Liver (tissue), 9 donors: ENCODE results near the gene TNFRSF21. TPM values are rescaled to one million over a fixed set of nuclear protein-coding genes. Genes with fewer than 3 reads are reported as not detected.

Experiments
- DNase-seq: peaks from one replicate; pipeline ENCODE4 v3.0.0-alpha.2; 2017; ENCODE audit warnings: low spot score
- H3K27ac ChIP-seq, 2 donors: one replicate each; pipeline ENCODE4 v1.7.0; 2013; ENCODE audit warnings: inconsistent platforms in 2 of 2, low read length in 2 of 2, control low read depth in 1 of 2, low read depth in 1 of 2, mild to moderate bottlenecking in 1 of 2
- H3K27me3 ChIP-seq, 4 donors: one replicate each; pipeline versions ENCODE4 v1.6.1 to v1.7.0; 2013; ENCODE audit warnings: low read length in 3 of 4, inconsistent platforms in 1 of 4, mild to moderate bottlenecking in 1 of 4, moderate library complexity in 1 of 4; ENCODE audit not compliant: control insufficient read depth in 4 of 4, insufficient read depth in 4 of 4
- H3K36me3 ChIP-seq, 4 donors: one replicate each; pipeline versions ENCODE4 v1.6.1 to v1.7.0; 2013; ENCODE audit warnings: low read length in 3 of 4, mild to moderate bottlenecking in 3 of 4, low read depth in 1 of 4, moderate library complexity in 1 of 4; ENCODE audit not compliant: control insufficient read depth in 4 of 4, insufficient read depth in 3 of 4
- H3K4me1 ChIP-seq, 4 donors: one replicate each; pipeline versions ENCODE4 v1.6.1 to v1.7.0; 2013; ENCODE audit warnings: low read length in 3 of 4, mild to moderate bottlenecking in 3 of 4, moderate library complexity in 1 of 4; ENCODE audit not compliant: control insufficient read depth in 4 of 4, insufficient read depth in 4 of 4
- H3K4me3 ChIP-seq, 3 donors: one replicate each; pipeline versions ENCODE4 v1.6.1 to v1.7.0; 2013; ENCODE audit warnings: low read length in 3 of 3, control low read depth in 1 of 3, low read depth in 1 of 3, mild to moderate bottlenecking in 1 of 3
- H3K9ac ChIP-seq, 2 donors: one replicate each; pipeline ENCODE4 v1.7.0; 2013; ENCODE audit warnings: low read length in 2 of 2, mild to moderate bottlenecking in 2 of 2, moderate library complexity in 2 of 2, control low read depth in 1 of 2, low read depth in 1 of 2
- H3K9me3 ChIP-seq, 4 donors: one replicate each; pipeline versions ENCODE4 v1.6.1 to v1.7.0; 2013; ENCODE audit warnings: low read length in 3 of 4; ENCODE audit not compliant: control insufficient read depth in 4 of 4
- CTCF ChIP-seq: fragments of 150-350 bp; IDR thresholded peaks from 2 replicates; pipeline ENCODE4 v1.5.1; 2017; ENCODE audit warnings: improper control_type of control experiment, low read depth, low read length; ENCODE audit not compliant: missing input control
- EGR1 ChIP-seq, 2 donors: IDR thresholded peaks; 2 replicates each; pipeline ENCODE4 v1.6.1; 2016 to 2018; ENCODE audit warnings: antibody characterized with exemption in 2 of 2, low read depth in 2 of 2
- FOXA1 ChIP-seq: IDR thresholded peaks from 2 replicates; pipeline ENCODE4 v1.6.1; 2016; ENCODE audit warnings: antibody characterized with exemption
- FOXA2 ChIP-seq: IDR thresholded peaks from 2 replicates; pipeline ENCODE4 v1.6.1; 2016; ENCODE audit warnings: antibody characterized with exemption
- GABPA ChIP-seq, 2 donors: IDR thresholded peaks in 1 of 2; conservative IDR thresholded peaks in 1 of 2; 2 replicates each; pipeline ENCODE4 v1.6.1; 2016; ENCODE audit warnings: antibody characterized with exemption in 2 of 2, mild to moderate bottlenecking in 1 of 2, moderate library complexity in 1 of 2
- HNF4A ChIP-seq, 2 donors: conservative IDR thresholded peaks; 2 replicates each; pipeline ENCODE4 v1.6.1; 2016; ENCODE audit warnings: antibody characterized with exemption in 2 of 2, mild to moderate bottlenecking in 2 of 2
- HNF4G ChIP-seq: IDR thresholded peaks from 2 replicates; pipeline ENCODE4 v1.6.1; 2016; ENCODE audit warnings: antibody characterized with exemption
- JUND ChIP-seq, 2 donors: IDR thresholded peaks; 2 replicates each; pipeline ENCODE4 v1.6.1; 2016; ENCODE audit warnings: antibody characterized with exemption in 2 of 2
- MAX ChIP-seq: IDR thresholded peaks from 2 replicates; pipeline ENCODE4 v1.6.1; 2016; ENCODE audit warnings: antibody characterized with exemption
- REST ChIP-seq: IDR thresholded peaks from 2 replicates; pipeline ENCODE4 v1.6.1; 2016; ENCODE audit warnings: antibody characterized with exemption, mild to moderate bottlenecking
- RXRA ChIP-seq, 2 donors: IDR thresholded peaks; 2 replicates each; pipeline ENCODE4 v1.6.1; 2017 to 2018; ENCODE audit warnings: antibody characterized with exemption in 2 of 2, mild to moderate bottlenecking in 1 of 2
- SP1 ChIP-seq: IDR thresholded peaks from 2 replicates; pipeline ENCODE4 v1.6.1; 2018; ENCODE audit warnings: antibody characterized with exemption, mild to moderate bottlenecking
- TAF1 ChIP-seq: conservative IDR thresholded peaks from 2 replicates; pipeline ENCODE4 v1.6.1; 2016; ENCODE audit warnings: antibody characterized with exemption, mild to moderate bottlenecking
- YY1 ChIP-seq: IDR thresholded peaks from 2 replicates; pipeline ENCODE4 v1.6.1; 2016; ENCODE audit warnings: antibody characterized with exemption, mild to moderate bottlenecking
- WGBS: extraction: QIAGEN DNeasy Blood & Tissue Kit; methylation state at CpG from one replicate; pipeline ENCODE4 v1.1.7; 2013; 5-methylcytosine and 5-hydroxymethylcytosine counted together
- polyA plus RNA-seq, 2 donors: library from polyadenylated mRNA; stranded (reverse) in 1 of 2; unstranded in 1 of 2; fragments of 200-250 nt in 1 of 2; fragments of >200 nt in 1 of 2; fragmentation: Nextera tagmentation in 1 of 2; extraction: Ambion mirVana in 1 of 2; gene quantifications; one replicate each; pipeline versions ENCODE4 v1.2.1 to v1.2.3, GENCODE V29; 2013 to 2015
- total RNA-seq, 2 donors: library from RNA; depleted of rRNA; stranded (reverse); fragments of >200 nt; gene quantifications; one replicate each; pipeline ENCODE4 v1.2.3, GENCODE V29; 2014
- TF ChIP-seq, protein P1 (sequence below): IDR thresholded peaks from 2 replicates; pipeline ENCODE4 v1.6.1; 2016; ENCODE audit warnings: antibody characterized with exemption
- TF ChIP-seq, protein P2 (sequence below): IDR thresholded peaks from 2 replicates; pipeline ENCODE4 v1.6.1; 2016; ENCODE audit warnings: antibody characterized with exemption
- donor health status: healthy.
- donor health status: healthy.
- donor health status: healthy.
- donor health status: healthy.
- donor health status: healthy.

TNFRSF21 gene
- total and polyA plus RNA-seq, 4 donors = 2.1 to 3.2 (median 2.9) TPM

- no peaks in the 10 kb centered on the region for H3K9me3 ChIP-seq
- H3K36me3 ChIP-seq = no peaks in the 10 kb centered on the region
- TF ChIP-seq SP1 = no peak
- TF ChIP-seq HNF4A (conservative IDR thresholded peaks at IDR 0.05) = no peak
- no peak for TF ChIP-seq GABPA (IDR thresholded peaks at IDR 0.05 in 1 of 2, conservative IDR thresholded peaks at IDR 0.05 in 1 of 2)
- TF ChIP-seq EGR1 (IDR thresholded peaks at IDR 0.05; ENCODE audit: low read depth in 2 of 2) = no peak
- TF ChIP-seq HNF4G = no peak
- TF ChIP-seq CTCF = no peak
- no peak for TF ChIP-seq JUND (IDR thresholded peaks at IDR 0.05)
- no peak for TF ChIP-seq TAF1
- H3K4me3 ChIP-seq = no peak overlapping the region
- 80% methylated on average over 4 of the region's 4 CpGs for WGBS
- H3K27me3 ChIP-seq = no peaks in the 10 kb centered on the region
- H3K4me1 ChIP-seq = no peaks in the 10 kb centered on the region
- no peak for DNase-seq
- H3K27ac ChIP-seq = no peak overlapping the region
- H3K9ac ChIP-seq = no peak overlapping the region
Measured at GRCh38 chr6:47241742-47242482, 67.8 kb downstream of the TNFRSF21 start.

DNA sequence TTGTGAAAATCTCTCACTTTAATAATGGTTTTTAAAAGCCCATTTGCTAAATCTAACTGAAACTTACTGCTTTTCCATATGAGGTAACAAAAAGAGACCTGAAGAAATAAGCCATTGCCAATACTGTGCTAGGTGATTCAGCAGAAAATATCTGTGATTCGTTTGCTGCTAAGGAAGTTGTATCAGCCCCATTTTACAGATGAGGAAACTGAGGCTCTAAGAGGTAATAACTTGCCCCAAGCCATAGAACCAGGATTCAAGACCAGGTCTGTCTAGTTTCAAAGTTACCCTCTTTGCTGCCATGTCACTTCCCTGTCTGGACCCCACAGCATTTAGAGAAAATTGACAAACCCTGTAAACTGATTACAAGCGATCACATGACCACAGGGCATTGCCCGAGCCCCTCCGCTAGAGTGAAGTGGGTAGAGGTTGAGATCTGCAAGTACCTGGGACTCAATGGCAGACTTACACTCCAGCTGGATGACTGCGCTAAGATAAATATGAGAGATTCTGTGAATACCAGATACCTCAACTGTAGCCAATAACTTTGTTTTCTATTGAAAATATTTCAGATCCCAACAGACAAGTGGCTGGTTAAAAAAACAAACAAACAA lies 69.3 kb downstream of the TNFRSF21 start:
- Histone ChIP-seq H3K4me1 (peaks cover 0 to under 1% (median 0%) of the 10 kb centered on the region in 4 donors), H3K27ac (no peak overlapping the region), H3K27me3 (no peaks in the 10 kb centered on the region), H3K36me3 (no peaks in the 10 kb centered on the region), H3K4me3 (no peak overlapping the region), H3K9ac (no peak overlapping the region), H3K9me3 (no peaks in the 10 kb centered on the region)
- DNase-seq = no peak
- 90% methylated on average over 5 of the region's 5 CpGs for WGBS
- TF ChIP-seq FOXA1 (no peak), REST (no peak), FOXA2 (no peak), HNF4A (conservative IDR thresholded peaks at IDR 0.05) (no peak), TAF1 (no peak), RXRA (IDR thresholded peaks at IDR 0.05) (no peak), YY1 (no peak), CTCF (no peak), MAX (no peak), GABPA (IDR thresholded peaks at IDR 0.05 in 1 of 2, conservative IDR thresholded peaks at IDR 0.05 in 1 of 2) (no peak), JUND (IDR thresholded peaks at IDR 0.05) (no peak)
- TF ChIP-seq, protein P1, sequence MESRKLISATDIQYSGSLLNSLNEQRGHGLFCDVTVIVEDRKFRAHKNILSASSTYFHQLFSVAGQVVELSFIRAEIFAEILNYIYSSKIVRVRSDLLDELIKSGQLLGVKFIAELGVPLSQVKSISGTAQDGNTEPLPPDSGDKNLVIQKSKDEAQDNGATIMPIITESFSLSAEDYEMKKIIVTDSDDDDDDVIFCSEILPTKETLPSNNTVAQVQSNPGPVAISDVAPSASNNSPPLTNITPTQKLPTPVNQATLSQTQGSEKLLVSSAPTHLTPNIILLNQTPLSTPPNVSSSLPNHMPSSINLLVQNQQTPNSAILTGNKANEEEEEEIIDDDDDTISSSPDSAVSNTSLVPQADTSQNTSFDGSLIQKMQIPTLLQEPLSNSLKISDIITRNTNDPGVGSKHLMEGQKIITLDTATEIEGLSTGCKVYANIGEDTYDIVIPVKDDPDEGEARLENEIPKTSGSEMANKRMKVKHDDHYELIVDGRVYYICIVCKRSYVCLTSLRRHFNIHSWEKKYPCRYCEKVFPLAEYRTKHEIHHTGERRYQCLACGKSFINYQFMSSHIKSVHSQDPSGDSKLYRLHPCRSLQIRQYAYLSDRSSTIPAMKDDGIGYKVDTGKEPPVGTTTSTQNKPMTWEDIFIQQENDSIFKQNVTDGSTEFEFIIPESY = no peak
- TF ChIP-seq, protein P2, sequence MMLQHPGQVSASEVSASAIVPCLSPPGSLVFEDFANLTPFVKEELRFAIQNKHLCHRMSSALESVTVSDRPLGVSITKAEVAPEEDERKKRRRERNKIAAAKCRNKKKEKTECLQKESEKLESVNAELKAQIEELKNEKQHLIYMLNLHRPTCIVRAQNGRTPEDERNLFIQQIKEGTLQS = no peak
